Endometrium (tissue), 2 donors: ENCODE data around the gene SKIC2.
"Not testable (repeated sequence)": the region's sequence is repeated elsewhere in the genome, so short reads cannot be mapped to it uniquely, and the experiment has no call there.

Experiments used
- FAIRE-seq: peaks from 2 replicates; lab custom pipeline; 2012; peaks lifted over from hg19 to GRCh38; lab: Jason Lieb, UNC
- donor health status: control.
- donor health status: control.

The SKIC2 gene

DNA sequence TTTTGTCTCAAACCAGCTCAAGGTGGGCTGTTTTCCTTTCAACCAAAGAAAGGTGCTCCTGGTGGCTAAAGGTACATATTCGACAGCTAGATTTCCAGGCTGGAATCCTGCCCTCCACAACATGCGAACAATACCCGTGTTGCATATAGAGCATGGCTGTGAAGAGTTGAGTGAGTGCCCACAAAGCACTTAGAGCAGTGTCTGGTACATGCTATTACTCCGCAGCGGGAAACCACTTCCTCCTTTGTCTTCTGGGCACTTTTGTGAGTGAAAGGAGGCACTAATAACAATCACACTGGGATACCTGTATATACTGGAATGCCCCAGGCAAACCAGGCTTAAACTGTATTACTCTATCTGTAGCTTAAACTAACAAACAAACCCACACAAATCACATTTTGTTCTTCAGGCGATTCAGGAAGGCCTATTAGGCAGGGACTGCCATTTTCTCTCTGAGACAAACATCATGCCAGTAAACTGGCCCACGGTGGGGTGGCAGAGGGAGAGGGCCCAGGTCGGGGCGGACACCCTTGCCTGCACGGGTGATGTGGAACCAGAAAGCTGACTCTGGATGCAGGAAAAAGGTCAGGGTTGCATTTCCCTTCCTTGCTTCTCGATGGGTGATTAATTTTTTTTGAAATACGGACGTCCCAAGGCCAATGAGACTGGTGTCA, 46.0 kb downstream of the SKIC2 start:
- FAIRE-seq: not testable (repeated sequence)

- not testable (repeated sequence) for FAIRE-seq
Measured at GRCh38 chr6:32005538-32005880, 46.5 kb downstream of the SKIC2 start.

GRCh38 chr6:32005991-32006529, 47.1 kb downstream of the SKIC2 start:
- FAIRE-seq: not testable (repeated sequence)

DNA sequence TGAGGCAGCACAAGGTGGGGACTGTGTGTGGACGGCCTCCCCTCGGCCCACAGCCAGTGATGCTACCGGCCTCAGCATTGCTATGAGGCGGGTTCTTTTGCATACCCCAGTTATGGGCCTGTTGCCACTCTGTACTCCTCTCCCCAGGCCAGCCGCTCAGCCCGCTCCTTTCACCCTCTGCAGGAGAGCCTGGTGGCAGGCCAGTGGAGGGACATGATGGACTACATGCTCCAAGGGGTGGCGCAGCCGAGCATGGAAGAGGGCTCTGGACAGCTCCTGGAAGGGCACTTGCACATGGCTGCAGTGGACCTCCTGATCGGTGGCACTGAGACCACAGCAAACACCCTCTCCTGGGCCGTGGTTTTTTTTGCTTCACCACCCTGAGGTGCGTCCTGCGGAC, 48.1 kb downstream of the SKIC2 start:
- not testable (repeated sequence) for FAIRE-seq

- FAIRE-seq: not testable (repeated sequence)
Measured at GRCh38 chr6:32008037-32008436, 49.1 kb downstream of the SKIC2 start.

GRCh38 chr6:32008616-32009015, 49.6 kb downstream of the SKIC2 start:
- FAIRE-seq: not testable (repeated sequence)

- FAIRE-seq: not testable (repeated sequence)
Measured at GRCh38 chr6:32009537-32009936, 50.6 kb downstream of the SKIC2 start.

GRCh38 chr6:32010856-32011530, 52.0 kb downstream of the SKIC2 start:
- not testable (repeated sequence) for FAIRE-seq

- FAIRE-seq: not testable (repeated sequence)
Measured at GRCh38 chr6:32012941-32013617, 54.1 kb downstream of the SKIC2 start.

GRCh38 chr6:32013738-32014137, 54.8 kb downstream of the SKIC2 start:
- not testable (repeated sequence) for FAIRE-seq

GRCh38 chr6:32014547-32014946, 55.6 kb downstream of the SKIC2 start, which contains the start of gene C4B:
Gene C4B, plus strand, starts transcription at chr6:32014795. Its CDS starts 51 bp downstream, at chr6:32014846.
- FAIRE-seq: not testable (repeated sequence)
